Stimulated activated CD4-positive, alpha-beta T cell treated with anti-CD3 and anti-CD28 coated beads, TNF-alpha, amount 100 ng/mL, for 4 hours (primary cell): ENCODE data around the gene GABRP.
"Not testable (repeated sequence)": the region's sequence is repeated elsewhere in the genome, so short reads cannot be mapped to it uniquely, and the experiment has no call there.

Source experiments
- DNase-seq, 3 experiments: peaks; one replicate each; pipeline ENCODE4 v3.0.0-alpha.2; 2020; ENCODE audit warnings: low read depth in 3 of 3

Gene GABRP

GRCh38 chr5:170755679-170756456 lies 27.7 kb upstream of the GABRP start:
- DNase-seq = no peak

GRCh38 chr5:170756691-170757090 lies 26.8 kb upstream of the GABRP start:
- no peak for DNase-seq

- no peak for DNase-seq
Observed at GRCh38 chr5:170757182-170757601, 26.3 kb upstream of the GABRP start.

GRCh38 chr5:170757669-170758068 lies 25.9 kb upstream of the GABRP start:
- no peak for DNase-seq

GRCh38 chr5:170758481-170758880 lies 25.0 kb upstream of the GABRP start:
- no peak for DNase-seq

GRCh38 chr5:170760113-170760512 lies 23.4 kb upstream of the GABRP start:
- DNase-seq = no peak

GRCh38 chr5:170761048-170761707 lies 22.3 kb upstream of the GABRP start:
- no peak for DNase-seq

- DNase-seq = no peak
Observed at GRCh38 chr5:170761708-170762066, 21.8 kb upstream of the GABRP start.

- DNase-seq = not testable (repeated sequence)
Observed at GRCh38 chr5:170762298-170762697, 21.2 kb upstream of the GABRP start.

- DNase-seq = not testable (repeated sequence)
Observed at GRCh38 chr5:170765868-170766267, 17.7 kb upstream of the GABRP start.

GRCh38 chr5:170769246-170769645 lies 14.3 kb upstream of the GABRP start:
- no peak for DNase-seq

GRCh38 chr5:170769898-170770416 lies 13.6 kb upstream of the GABRP start:
- no peak for DNase-seq

- no peak for DNase-seq
Observed at GRCh38 chr5:170771496-170771895, 12.0 kb upstream of the GABRP start.

- DNase-seq = no peak
Observed at GRCh38 chr5:170773024-170773985, 10.2 kb upstream of the GABRP start.

GRCh38 chr5:170774831-170775230 lies 8.7 kb upstream of the GABRP start:
- DNase-seq = no peak

GRCh38 chr5:170781946-170782345 lies 1.6 kb upstream of the GABRP start:
- no peak for DNase-seq

- DNase-seq = no peak
Observed at GRCh38 chr5:170782438-170782837, 1.1 kb upstream of the GABRP start.

- DNase-seq = no peak
Observed at GRCh38 chr5:170785416-170785815, 1.9 kb downstream of the GABRP start.

GRCh38 chr5:170787216-170787615 lies 3.7 kb downstream of the GABRP start:
- no peak for DNase-seq

GRCh38 chr5:170788626-170789304 lies 5.2 kb downstream of the GABRP start:
- no peak for DNase-seq

- no peak for DNase-seq
Observed at GRCh38 chr5:170791325-170791954, 7.9 kb downstream of the GABRP start.
